ENCODE results near the gene MECP2.

The MECP2 gene

GRCh38 chrX:153991013-153991580 is 106.4 kb downstream of the MECP2 start:
- no peak for TF ChIP-seq CREB5 (CRISPR knock-in tag; IDR thresholded peaks at IDR 0.05; ENCODE audit: low read depth)
- TF ChIP-seq ZFP30 (CRISPR knock-in tag; IDR thresholded peaks at IDR 0.05): no peak
- no peak for TF ChIP-seq CSDC2 (CRISPR knock-in tag; IDR thresholded peaks at IDR 0.05)
- no peak for TF ChIP-seq ZC3H10 (CRISPR knock-in tag; IDR thresholded peaks at IDR 0.05)
- no peak for TF ChIP-seq TCF4 (CRISPR knock-in tag; IDR thresholded peaks at IDR 0.05; ENCODE audit: borderline replicate concordance)
- TF ChIP-seq TSHZ2 (CRISPR knock-in tag; IDR thresholded peaks at IDR 0.05): no peak
- no peak for TF ChIP-seq TOX (CRISPR knock-in tag; IDR thresholded peaks at IDR 0.05; ENCODE audit: borderline replicate concordance)
- no peak for TF ChIP-seq ARNTL (CRISPR knock-in tag; IDR thresholded peaks at IDR 0.05; ENCODE audit: borderline replicate concordance, low read depth)
- TF ChIP-seq ZNF70 (CRISPR knock-in tag; IDR thresholded peaks at IDR 0.05): no peak
- no peak for ATAC-seq

- no peak for ATAC-seq
- TF ChIP-seq GLIS3 (CRISPR knock-in tag; IDR thresholded peaks at IDR 0.05) (no peak), ZNF8 (CRISPR knock-in tag; IDR thresholded peaks at IDR 0.05) (no peak), ZC3H10 (CRISPR knock-in tag; IDR thresholded peaks at IDR 0.05) (no peak), TOX (CRISPR knock-in tag; IDR thresholded peaks at IDR 0.05; ENCODE audit: borderline replicate concordance) (no peak), BACH2 (CRISPR knock-in tag; IDR thresholded peaks at IDR 0.05; ENCODE audit: borderline replicate concordance) (no peak), ZFP30 (CRISPR knock-in tag; IDR thresholded peaks at IDR 0.05) (no peak)
- TF ChIP-seq, protein P1, sequence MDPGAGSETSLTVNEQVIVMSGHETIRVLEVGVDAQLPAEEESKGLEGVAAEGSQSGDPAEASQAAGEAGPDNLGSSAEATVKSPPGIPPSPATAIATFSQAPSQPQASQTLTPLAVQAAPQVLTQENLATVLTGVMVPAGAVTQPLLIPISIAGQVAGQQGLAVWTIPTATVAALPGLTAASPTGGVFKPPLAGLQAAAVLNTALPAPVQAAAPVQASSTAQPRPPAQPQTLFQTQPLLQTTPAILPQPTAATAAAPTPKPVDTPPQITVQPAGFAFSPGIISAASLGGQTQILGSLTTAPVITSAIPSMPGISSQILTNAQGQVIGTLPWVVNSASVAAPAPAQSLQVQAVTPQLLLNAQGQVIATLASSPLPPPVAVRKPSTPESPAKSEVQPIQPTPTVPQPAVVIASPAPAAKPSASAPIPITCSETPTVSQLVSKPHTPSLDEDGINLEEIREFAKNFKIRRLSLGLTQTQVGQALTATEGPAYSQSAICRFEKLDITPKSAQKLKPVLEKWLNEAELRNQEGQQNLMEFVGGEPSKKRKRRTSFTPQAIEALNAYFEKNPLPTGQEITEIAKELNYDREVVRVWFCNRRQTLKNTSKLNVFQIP (CRISPR knock-in tag; IDR thresholded peaks at IDR 0.05; ENCODE audit: borderline replicate concordance, low read depth): no peak
- TF ChIP-seq, protein P2, sequence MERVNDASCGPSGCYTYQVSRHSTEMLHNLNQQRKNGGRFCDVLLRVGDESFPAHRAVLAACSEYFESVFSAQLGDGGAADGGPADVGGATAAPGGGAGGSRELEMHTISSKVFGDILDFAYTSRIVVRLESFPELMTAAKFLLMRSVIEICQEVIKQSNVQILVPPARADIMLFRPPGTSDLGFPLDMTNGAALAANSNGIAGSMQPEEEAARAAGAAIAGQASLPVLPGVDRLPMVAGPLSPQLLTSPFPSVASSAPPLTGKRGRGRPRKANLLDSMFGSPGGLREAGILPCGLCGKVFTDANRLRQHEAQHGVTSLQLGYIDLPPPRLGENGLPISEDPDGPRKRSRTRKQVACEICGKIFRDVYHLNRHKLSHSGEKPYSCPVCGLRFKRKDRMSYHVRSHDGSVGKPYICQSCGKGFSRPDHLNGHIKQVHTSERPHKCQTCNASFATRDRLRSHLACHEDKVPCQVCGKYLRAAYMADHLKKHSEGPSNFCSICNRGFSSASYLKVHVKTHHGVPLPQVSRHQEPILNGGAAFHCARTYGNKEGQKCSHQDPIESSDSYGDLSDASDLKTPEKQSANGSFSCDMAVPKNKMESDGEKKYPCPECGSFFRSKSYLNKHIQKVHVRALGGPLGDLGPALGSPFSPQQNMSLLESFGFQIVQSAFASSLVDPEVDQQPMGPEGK (CRISPR knock-in tag; IDR thresholded peaks at IDR 0.05; ENCODE audit: borderline replicate concordance): no peak
Observed at GRCh38 chrX:153989973-153990655, 107.4 kb downstream of the MECP2 start.

- TF ChIP-seq TCF4 (CRISPR knock-in tag; IDR thresholded peaks at IDR 0.05; ENCODE audit: borderline replicate concordance) (no peak), ARNTL (CRISPR knock-in tag; IDR thresholded peaks at IDR 0.05; ENCODE audit: borderline replicate concordance, low read depth) (no peak), OSR1 (CRISPR knock-in tag; IDR thresholded peaks at IDR 0.05) (no peak), ESRRG (CRISPR knock-in tag; IDR thresholded peaks at IDR 0.05) (no peak)
- no peak for ATAC-seq
Observed at GRCh38 chrX:153988493-153988892, 109.0 kb downstream of the MECP2 start.

DNA sequence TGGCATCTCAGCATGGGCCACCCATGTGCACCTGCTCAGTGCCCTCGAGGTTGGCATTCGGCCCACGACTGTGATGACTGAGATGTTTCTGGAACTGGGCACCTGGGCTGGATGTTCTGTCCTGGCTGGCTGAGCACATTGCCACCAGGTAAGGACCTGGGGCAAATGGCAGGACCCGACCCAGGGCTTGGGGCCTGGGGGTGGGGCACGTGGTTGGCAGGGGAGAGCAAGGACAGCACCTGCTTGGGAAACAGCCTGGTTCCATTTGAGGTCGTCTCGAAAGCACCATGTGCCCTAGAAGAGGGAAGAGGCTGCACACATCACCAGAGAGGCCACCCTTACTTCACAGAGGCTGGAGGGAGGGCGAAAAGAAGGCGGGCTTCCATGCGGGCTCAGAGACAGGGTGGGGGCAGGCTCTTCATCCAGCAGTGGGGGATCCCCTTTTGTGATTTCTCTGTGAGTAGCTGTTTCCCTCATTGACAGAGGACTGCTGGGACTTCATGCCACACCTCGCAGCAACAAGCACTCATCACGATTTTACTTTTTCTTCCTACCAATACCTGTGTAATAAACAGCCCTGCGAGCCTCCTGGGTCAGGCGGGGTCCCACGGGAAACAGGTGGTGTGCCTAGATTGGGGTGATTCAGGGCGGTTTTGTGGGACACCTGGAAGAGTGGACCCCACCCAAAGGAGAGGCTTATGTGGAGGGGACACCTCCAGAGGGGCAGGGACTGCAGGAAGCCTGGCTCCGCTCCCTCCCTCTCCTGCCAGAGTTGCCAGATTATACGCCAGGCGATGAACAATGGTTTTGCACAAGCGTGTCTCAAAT is 113.0 kb downstream of the MECP2 start:
- no peak for ATAC-seq

More for the DNA sequence above, 113.0 kb downstream of the MECP2 start:
- no peak for TF ChIP-seq ISL1 (CRISPR knock-in tag; IDR thresholded peaks at IDR 0.05)
- TF ChIP-seq, protein P2 (CRISPR knock-in tag; IDR thresholded peaks at IDR 0.05; ENCODE audit: borderline replicate concordance): no peak
- TF ChIP-seq BACH2 (CRISPR knock-in tag; IDR thresholded peaks at IDR 0.05; ENCODE audit: borderline replicate concordance): no peak
- TF ChIP-seq ZFP30 (CRISPR knock-in tag; IDR thresholded peaks at IDR 0.05): no peak
- no peak for TF ChIP-seq ZNF565 (CRISPR knock-in tag; conservative IDR thresholded peaks at IDR 0.05; ENCODE audit: low read depth)
- TF ChIP-seq ZC3H10 (CRISPR knock-in tag; IDR thresholded peaks at IDR 0.05): no peak

Data from SK-N-SH treated with all-trans-retinoic acid at 6 μM for 48 hours (cell line).